ENCODE measurements around the gene CADM2.

The CADM2 gene

GRCh38 chr3:84998545-84998944 lies 39.8 kb downstream of the CADM2 start:
- Mint-ChIP-seq H3K4me3 (no peak overlapping the region), H3K9me3 (peaks cover 4% of the 10 kb centered on the region), H3K4me1 (ENCODE audit: low read depth) (no peaks in the 10 kb centered on the region), H3K27ac (no peak overlapping the region), H3K27me3 (ENCODE audit: low read depth) (no peaks in the 10 kb centered on the region), H3K36me3 (ENCODE audit: low read depth) (no peaks in the 10 kb centered on the region)
- DNase-seq (ENCODE audit: low spot score): no peak

DNA sequence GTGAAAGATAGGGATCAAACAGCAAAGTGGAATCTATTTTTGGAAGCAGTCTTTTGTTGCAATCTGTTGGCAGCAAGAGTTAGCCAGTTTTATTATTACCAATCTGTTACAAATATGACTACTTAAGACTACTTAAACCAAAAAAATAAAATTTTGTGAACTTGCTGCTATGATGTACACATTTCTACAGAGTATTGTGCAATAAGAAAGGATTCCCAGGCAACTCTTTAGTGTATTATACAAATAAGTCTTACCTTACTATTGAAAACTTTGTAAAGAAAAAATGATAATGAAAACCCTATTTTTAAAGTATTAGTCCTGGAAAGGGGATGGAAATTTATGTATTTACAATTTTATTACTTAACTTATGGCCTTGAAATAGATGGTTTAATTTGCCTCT lies 44.7 kb downstream of the CADM2 start:
- DNase-seq (ENCODE audit: low spot score): no peak
- no peaks in the 10 kb centered on the region for H3K27me3 Mint-ChIP-seq (ENCODE audit: low read depth)
- no peaks in the 10 kb centered on the region for H3K4me1 Mint-ChIP-seq (ENCODE audit: low read depth)
- no peak overlapping the region for H3K4me3 Mint-ChIP-seq
- H3K36me3 Mint-ChIP-seq (ENCODE audit: low read depth): no peaks in the 10 kb centered on the region
- no peak overlapping the region for H3K27ac Mint-ChIP-seq
- peaks cover 6% of the 10 kb centered on the region for H3K9me3 Mint-ChIP-seq

DNA sequence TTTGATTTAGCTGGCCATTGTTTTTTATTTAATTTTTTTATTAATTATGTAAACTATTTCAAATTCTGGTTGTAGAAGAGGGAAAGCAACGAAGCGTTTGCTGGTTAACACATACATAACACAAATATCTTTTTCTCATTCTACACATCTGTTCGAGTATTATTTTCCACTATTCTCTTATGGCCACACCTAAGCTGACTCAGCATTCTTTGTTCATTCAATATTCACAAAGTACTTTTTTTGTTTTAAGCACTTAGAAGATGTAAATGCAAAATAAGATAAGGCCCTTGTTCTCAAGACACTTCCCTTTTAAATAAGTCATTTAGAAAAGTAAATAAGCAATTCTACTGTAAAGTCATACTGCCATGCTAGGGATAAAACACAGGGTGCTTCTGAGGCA lies 45.4 kb downstream of the CADM2 start:
- no peak overlapping the region for H3K4me3 Mint-ChIP-seq
- no peaks in the 10 kb centered on the region for H3K36me3 Mint-ChIP-seq (ENCODE audit: low read depth)

GRCh38 chr3:85005946-85006345 lies 47.2 kb downstream of the CADM2 start:
- no peaks in the 10 kb centered on the region for H3K27me3 Mint-ChIP-seq (ENCODE audit: low read depth)
- DNase-seq (ENCODE audit: low spot score): no peak
- no peaks in the 10 kb centered on the region for H3K36me3 Mint-ChIP-seq (ENCODE audit: low read depth)
- no peak overlapping the region for H3K4me3 Mint-ChIP-seq
- H3K9me3 Mint-ChIP-seq: peaks cover 16% of the 10 kb centered on the region
- no peaks in the 10 kb centered on the region for H3K4me1 Mint-ChIP-seq (ENCODE audit: low read depth)
- no peak overlapping the region for H3K27ac Mint-ChIP-seq

More for the DNA sequence above, 45.4 kb downstream of the CADM2 start:
- no peak for DNase-seq (ENCODE audit: low spot score)
- H3K4me1 Mint-ChIP-seq (ENCODE audit: low read depth): no peaks in the 10 kb centered on the region
- no peak overlapping the region for H3K27ac Mint-ChIP-seq
- no peaks in the 10 kb centered on the region for H3K27me3 Mint-ChIP-seq (ENCODE audit: low read depth)
- peaks cover 12% of the 10 kb centered on the region for H3K9me3 Mint-ChIP-seq

GRCh38 chr3:85007195-85008094 lies 48.7 kb downstream of the CADM2 start:
- Mint-ChIP-seq H3K36me3 (ENCODE audit: low read depth) (no peaks in the 10 kb centered on the region), H3K9me3 (peaks cover 12% of the 10 kb centered on the region), H3K4me3 (no peak overlapping the region), H3K4me1 (ENCODE audit: low read depth) (no peaks in the 10 kb centered on the region), H3K27me3 (ENCODE audit: low read depth) (no peaks in the 10 kb centered on the region), H3K27ac (no peak overlapping the region)
- DNase-seq (ENCODE audit: low spot score): no peak

- Mint-ChIP-seq H3K36me3 (ENCODE audit: low read depth) (no peaks in the 10 kb centered on the region), H3K9me3 (peaks cover 12% of the 10 kb centered on the region), H3K4me3 (no peak overlapping the region), H3K27me3 (ENCODE audit: low read depth) (no peaks in the 10 kb centered on the region), H3K4me1 (ENCODE audit: low read depth) (no peaks in the 10 kb centered on the region), H3K27ac (no peak overlapping the region)
- no peak for DNase-seq (ENCODE audit: low spot score)
These were observed 62.0 kb downstream of the CADM2 start for GRCh38 chr3:85020828-85021227.

GRCh38 chr3:85030052-85030451 lies 71.3 kb downstream of the CADM2 start:
- no peak overlapping the region for H3K4me3 Mint-ChIP-seq
- H3K4me1 Mint-ChIP-seq (ENCODE audit: low read depth): no peaks in the 10 kb centered on the region
- no peaks in the 10 kb centered on the region for H3K36me3 Mint-ChIP-seq (ENCODE audit: low read depth)
- no peaks in the 10 kb centered on the region for H3K27me3 Mint-ChIP-seq (ENCODE audit: low read depth)
- DNase-seq (ENCODE audit: low spot score): no peak
- no peak overlapping the region for H3K27ac Mint-ChIP-seq
- peaks cover 18% of the 10 kb centered on the region for H3K9me3 Mint-ChIP-seq

- Mint-ChIP-seq H3K27me3 (ENCODE audit: low read depth) (no peaks in the 10 kb centered on the region), H3K27ac (no peak overlapping the region), H3K9me3 (peaks cover 32% of the 10 kb centered on the region), H3K36me3 (ENCODE audit: low read depth) (no peaks in the 10 kb centered on the region), H3K4me1 (ENCODE audit: low read depth) (no peaks in the 10 kb centered on the region), H3K4me3 (no peak overlapping the region)
- no peak for DNase-seq (ENCODE audit: low spot score)
These were observed 78.4 kb downstream of the CADM2 start for GRCh38 chr3:85037203-85037602.

DNA sequence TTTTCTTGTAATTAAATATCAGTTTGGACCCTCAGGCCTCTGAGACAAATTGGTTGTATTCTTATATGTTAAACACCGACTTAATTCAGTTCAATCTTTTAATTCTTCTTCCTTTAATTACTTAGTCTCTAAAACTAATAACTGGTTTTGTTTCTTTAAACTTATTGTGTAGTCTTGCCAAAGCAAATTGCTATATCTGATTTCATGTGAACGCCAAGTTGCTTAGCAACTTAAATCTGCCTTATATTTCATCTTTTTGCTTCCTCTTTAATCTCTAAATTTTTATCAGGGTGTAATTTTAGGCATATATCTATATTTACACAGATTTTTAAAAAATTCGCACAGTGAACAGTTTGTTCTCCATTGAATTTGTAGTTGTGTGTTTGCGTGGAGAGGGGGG lies 82.2 kb downstream of the CADM2 start:
- Mint-ChIP-seq H3K4me3 (no peak overlapping the region), H3K9me3 (peaks cover 23% of the 10 kb centered on the region), H3K27ac (no peak overlapping the region), H3K36me3 (ENCODE audit: low read depth) (no peaks in the 10 kb centered on the region), H3K27me3 (ENCODE audit: low read depth) (no peaks in the 10 kb centered on the region), H3K4me1 (ENCODE audit: low read depth) (no peaks in the 10 kb centered on the region)
- no peak for DNase-seq (ENCODE audit: low spot score)

DNA sequence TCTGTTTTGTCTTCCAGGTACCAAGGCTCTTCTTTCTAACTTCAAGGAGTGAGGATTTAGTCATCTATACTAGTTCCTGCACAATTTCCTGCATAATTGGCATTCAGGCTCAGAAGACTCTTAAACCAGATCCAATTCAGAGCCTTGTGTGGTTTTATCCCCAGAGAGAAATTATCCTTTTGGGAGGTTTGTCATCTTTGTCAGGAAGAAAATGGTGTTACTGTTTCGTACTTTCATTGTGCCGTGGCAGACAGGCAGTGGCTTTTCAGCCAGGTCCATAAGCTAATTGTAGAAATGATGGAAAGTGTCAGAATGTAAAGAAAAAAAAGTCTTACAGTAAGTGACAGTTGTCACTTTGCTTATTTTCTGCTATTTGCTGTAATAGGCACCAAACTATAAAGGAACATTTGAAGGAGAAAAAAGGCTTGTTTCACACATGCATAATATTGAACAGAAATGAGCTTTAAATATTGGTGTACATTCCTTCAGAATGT lies 82.8 kb downstream of the CADM2 start:
- no peaks in the 10 kb centered on the region for H3K36me3 Mint-ChIP-seq (ENCODE audit: low read depth)
- DNase-seq (ENCODE audit: low spot score): no peak
- H3K4me3 Mint-ChIP-seq: no peak overlapping the region
- H3K27me3 Mint-ChIP-seq (ENCODE audit: low read depth): no peaks in the 10 kb centered on the region
- peaks cover 23% of the 10 kb centered on the region for H3K9me3 Mint-ChIP-seq
- H3K27ac Mint-ChIP-seq: no peak overlapping the region
- H3K4me1 Mint-ChIP-seq (ENCODE audit: low read depth): no peaks in the 10 kb centered on the region

GRCh38 chr3:85050821-85051220 lies 92.0 kb downstream of the CADM2 start:
- DNase-seq (ENCODE audit: low spot score): no peak
- Mint-ChIP-seq H3K36me3 (ENCODE audit: low read depth) (no peaks in the 10 kb centered on the region), H3K27me3 (ENCODE audit: low read depth) (no peaks in the 10 kb centered on the region), H3K4me3 (no peak overlapping the region), H3K9me3 (peaks cover 17% of the 10 kb centered on the region), H3K4me1 (ENCODE audit: low read depth) (no peaks in the 10 kb centered on the region), H3K27ac (no peak overlapping the region)

GRCh38 chr3:85051786-85052185 lies 93.0 kb downstream of the CADM2 start:
- Mint-ChIP-seq H3K4me1 (ENCODE audit: low read depth) (no peaks in the 10 kb centered on the region), H3K9me3 (peaks cover 21% of the 10 kb centered on the region), H3K27me3 (ENCODE audit: low read depth) (no peaks in the 10 kb centered on the region), H3K36me3 (ENCODE audit: low read depth) (no peaks in the 10 kb centered on the region), H3K27ac (no peak overlapping the region), H3K4me3 (no peak overlapping the region)
- no peak for DNase-seq (ENCODE audit: low spot score)

DNA sequence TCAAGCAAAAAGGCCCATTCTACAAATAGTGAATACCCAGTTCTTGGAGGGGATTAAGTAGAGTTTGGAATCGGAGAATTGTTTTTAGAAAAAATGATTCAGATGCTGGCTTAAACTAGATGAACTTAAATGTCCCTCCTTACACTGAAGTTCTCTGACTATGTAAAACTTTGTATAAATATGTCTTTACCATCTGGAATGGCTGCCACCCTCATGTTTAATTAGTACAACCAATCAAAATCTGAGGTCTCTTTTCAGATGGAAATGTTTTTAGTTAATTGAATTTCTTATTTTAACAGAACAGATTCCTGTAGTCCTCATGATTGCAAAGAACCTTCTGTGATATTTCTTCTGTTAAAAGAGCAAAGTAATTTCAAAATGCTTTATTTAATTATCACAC lies 94.8 kb downstream of the CADM2 start:
- H3K27me3 Mint-ChIP-seq (ENCODE audit: low read depth): no peaks in the 10 kb centered on the region
- peaks cover 13% of the 10 kb centered on the region for H3K9me3 Mint-ChIP-seq
- H3K4me1 Mint-ChIP-seq (ENCODE audit: low read depth): no peaks in the 10 kb centered on the region
- no peak for DNase-seq (ENCODE audit: low spot score)
- H3K36me3 Mint-ChIP-seq (ENCODE audit: low read depth): no peaks in the 10 kb centered on the region
- no peak overlapping the region for H3K4me3 Mint-ChIP-seq
- H3K27ac Mint-ChIP-seq: no peak overlapping the region

- H3K27me3 Mint-ChIP-seq (ENCODE audit: low read depth): no peaks in the 10 kb centered on the region
- H3K4me3 Mint-ChIP-seq: no peak overlapping the region
- H3K4me1 Mint-ChIP-seq (ENCODE audit: low read depth): no peaks in the 10 kb centered on the region
- H3K36me3 Mint-ChIP-seq (ENCODE audit: low read depth): no peaks in the 10 kb centered on the region
- no peak for DNase-seq (ENCODE audit: low spot score)
- H3K27ac Mint-ChIP-seq: no peak overlapping the region
- H3K9me3 Mint-ChIP-seq: peaks cover 12% of the 10 kb centered on the region
These were observed 95.8 kb downstream of the CADM2 start for GRCh38 chr3:85054579-85054978.

GRCh38 chr3:85068911-85069310 lies 110.1 kb downstream of the CADM2 start:
- Mint-ChIP-seq H3K4me3 (no peak overlapping the region), H3K4me1 (ENCODE audit: low read depth) (no peaks in the 10 kb centered on the region), H3K27ac (no peak overlapping the region), H3K27me3 (ENCODE audit: low read depth) (no peaks in the 10 kb centered on the region), H3K9me3 (peaks cover 24% of the 10 kb centered on the region), H3K36me3 (ENCODE audit: low read depth) (no peaks in the 10 kb centered on the region)
- DNase-seq (ENCODE audit: low spot score): no peak

Data from T-helper 2 cell treated with Interferon-gamma antibody and Interleukin-4, amounts not matched to agents 5 μg/mL and 100 μg/mL, for 36 hours (primary cell).